ENCODE data around the gene NFASC. TPM values are rescaled to one million over a fixed set of nuclear protein-coding genes. Genes with fewer than 3 reads are reported as not detected.

The NFASC gene
- total and polyA plus RNA-seq, 9 of the 15 experiments (the other 6 are each of a cell fraction or from before 2014, with no cell fraction given) = 0.03 to 0.16 (median 0.06) TPM; not detected in 6

GRCh38 chr1:205045146-205045545 is 174.5 kb downstream of the NFASC start:
- POLR2A ChIA-PET = no interaction called here
- H3K9ac ChIP-seq (ENCODE audit: insufficient read depth in 1 of 2, low read depth in 2 of 2, low read length in 2 of 2) = no peak overlapping the region
- no peak for TF ChIP-seq ZNF253 (CRISPR knock-in tag; conservative IDR thresholded peaks at IDR 0.05)
- no peak overlapping the region for H3K4me2 ChIP-seq (ENCODE audit: insufficient read depth, low read length)
- intact Hi-C loops (cut with micrococcal nuclease) = no loop called here
- H3K36me3 ChIP-seq (ENCODE audit: control insufficient read depth, insufficient read depth, low read length) = no peaks in the 10 kb centered on the region
- no peak overlapping the region for H2AFZ ChIP-seq (ENCODE audit: low read depth, low read length)
- DNase-seq (ENCODE audit: extremely low read depth in 1 of 4, low spot score in 3 of 4) (no peak), FAIRE-seq (no peak), ATAC-seq (no peak)
- H3K27ac ChIP-seq (ENCODE audit: extremely low read depth, low read depth, low read length) = no peak overlapping the region
- H3K9me1 ChIP-seq (ENCODE audit: control insufficient read depth, insufficient read depth, low read length) = no peaks in the 10 kb centered on the region
- H3K4me1 ChIP-seq (replicated peaks in 1 of 2; ENCODE audit: control insufficient read depth in 2 of 2, insufficient read depth in 2 of 2, low read length in 2 of 2) = peaks cover 0 to 8% of the 10 kb centered on the region in 2 experiments; a peak in 1 of 5 replicates
- no peak overlapping the region for H3K4me3 ChIP-seq
- peaks cover 27% of the 10 kb centered on the region; the same call in 1 of the 2 replicates for H4K20me1 ChIP-seq (replicated peaks; ENCODE audit: control insufficient read depth, insufficient read depth, low read length)
- no TSS peak for BruUV-seq (replicated peaks)
- CTCF ChIA-PET (ENCODE audit: low intra/inter-chr PET ratio) = no interaction called here
- H3K27me3 ChIP-seq (ENCODE audit: control insufficient read depth in 2 of 2, insufficient read depth in 2 of 2, low read length in 2 of 2) = peaks cover 51 to 91% of the 10 kb centered on the region in 2 experiments; a peak in 4 of 5 replicates
- 0% methylated on average over 11 of the region's 11 CpGs for WGBS (ENCODE audit: insufficient coverage, low coverage, missing lambda C conversion rate)
- H3K9me3 ChIP-seq (replicated peaks; ENCODE audit: control insufficient read depth, insufficient read depth, low read depth, low read length) = no peaks in the 10 kb centered on the region
- H3K79me2 ChIP-seq (ENCODE audit: control insufficient read depth, insufficient read depth, low read length) = no peaks in the 10 kb centered on the region
- in situ Hi-C loops (cut with MboI) = no loop called here

DNA sequence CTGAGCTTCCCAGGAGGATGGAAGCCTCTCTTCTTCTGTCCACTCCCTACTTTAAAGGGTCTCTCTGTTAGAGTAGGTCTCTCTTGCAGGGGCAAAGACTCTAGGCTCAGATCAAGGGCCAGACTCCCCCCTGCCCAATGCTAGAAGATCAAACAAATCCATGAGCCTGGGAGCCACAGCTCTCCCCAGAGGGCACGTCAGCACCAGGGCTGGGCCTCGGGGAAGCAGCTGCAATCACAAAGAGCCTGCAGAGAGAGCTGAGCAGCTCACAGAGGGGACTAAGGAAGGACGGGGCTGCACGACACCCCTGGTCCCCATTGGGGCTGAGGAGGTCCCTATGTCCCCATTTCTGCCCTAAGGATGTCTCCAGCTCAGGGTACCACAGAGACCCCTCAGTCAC is 176.2 kb downstream of the NFASC start:
- no peak for ATAC-seq
- no TSS peak for BruUV-seq (replicated peaks)
- Histone ChIP-seq H3K4me1 (replicated peaks in 1 of 2; ENCODE audit: control insufficient read depth in 2 of 2, insufficient read depth in 2 of 2, low read length in 2 of 2) (peaks cover 0 to 8% of the 10 kb centered on the region in 2 experiments; a peak in 1 of 5 replicates), H3K4me2 (ENCODE audit: insufficient read depth, low read length) (no peak overlapping the region), H4K20me1 (replicated peaks; ENCODE audit: control insufficient read depth, insufficient read depth, low read length) (peaks cover 24% of the 10 kb centered on the region; the same call in 1 of the 2 replicates), H3K27me3 (ENCODE audit: control insufficient read depth in 2 of 2, insufficient read depth in 2 of 2, low read length in 2 of 2) (peaks cover 56 to 92% of the 10 kb centered on the region in 2 experiments; a peak in 4 of 5 replicates), H3K36me3 (ENCODE audit: control insufficient read depth, insufficient read depth, low read length) (no peaks in the 10 kb centered on the region), H3K9me3 (replicated peaks; ENCODE audit: control insufficient read depth, insufficient read depth, low read depth, low read length) (no peaks in the 10 kb centered on the region), H3K4me3 (no peak overlapping the region), H2AFZ (ENCODE audit: low read depth, low read length) (no peak overlapping the region), H3K27ac (ENCODE audit: extremely low read depth, low read depth, low read length) (no peak overlapping the region), H3K9ac (ENCODE audit: insufficient read depth in 1 of 2, low read depth in 2 of 2, low read length in 2 of 2) (no peak overlapping the region), H3K9me1 (ENCODE audit: control insufficient read depth, insufficient read depth, low read length) (no peaks in the 10 kb centered on the region), H3K79me2 (ENCODE audit: control insufficient read depth, insufficient read depth, low read length) (no peaks in the 10 kb centered on the region)
- intact Hi-C loops (cut with micrococcal nuclease) = no loop called here
- POLR2A ChIA-PET = interaction anchor here (0.6 to 1.0 kb wide), 4 partner anchors 9 to 285 kb away, joined by 3 to 4 read pairs (median 4); no protein-coding TSS in a partner anchor
- CTCF ChIA-PET (ENCODE audit: low intra/inter-chr PET ratio) = no interaction called here
- WGBS (ENCODE audit: insufficient coverage, low coverage, missing lambda C conversion rate) = 0% methylated on average over 4 of the region's 4 CpGs
- no peak for FAIRE-seq
- in situ Hi-C loops (cut with MboI) = no loop called here
- DNase-seq (ENCODE audit: extremely low read depth in 1 of 4, low spot score in 3 of 4) = no peak
- no peak for TF ChIP-seq GABPB1 (CRISPR knock-in tag; IDR thresholded peaks at IDR 0.05)
- no peak for TF ChIP-seq TFAM (CRISPR knock-in tag; conservative IDR thresholded peaks at IDR 0.05)
- TF ChIP-seq FOXP1 (CRISPR knock-in tag; IDR thresholded peaks at IDR 0.05) = no peak
- TF ChIP-seq, protein P1, sequence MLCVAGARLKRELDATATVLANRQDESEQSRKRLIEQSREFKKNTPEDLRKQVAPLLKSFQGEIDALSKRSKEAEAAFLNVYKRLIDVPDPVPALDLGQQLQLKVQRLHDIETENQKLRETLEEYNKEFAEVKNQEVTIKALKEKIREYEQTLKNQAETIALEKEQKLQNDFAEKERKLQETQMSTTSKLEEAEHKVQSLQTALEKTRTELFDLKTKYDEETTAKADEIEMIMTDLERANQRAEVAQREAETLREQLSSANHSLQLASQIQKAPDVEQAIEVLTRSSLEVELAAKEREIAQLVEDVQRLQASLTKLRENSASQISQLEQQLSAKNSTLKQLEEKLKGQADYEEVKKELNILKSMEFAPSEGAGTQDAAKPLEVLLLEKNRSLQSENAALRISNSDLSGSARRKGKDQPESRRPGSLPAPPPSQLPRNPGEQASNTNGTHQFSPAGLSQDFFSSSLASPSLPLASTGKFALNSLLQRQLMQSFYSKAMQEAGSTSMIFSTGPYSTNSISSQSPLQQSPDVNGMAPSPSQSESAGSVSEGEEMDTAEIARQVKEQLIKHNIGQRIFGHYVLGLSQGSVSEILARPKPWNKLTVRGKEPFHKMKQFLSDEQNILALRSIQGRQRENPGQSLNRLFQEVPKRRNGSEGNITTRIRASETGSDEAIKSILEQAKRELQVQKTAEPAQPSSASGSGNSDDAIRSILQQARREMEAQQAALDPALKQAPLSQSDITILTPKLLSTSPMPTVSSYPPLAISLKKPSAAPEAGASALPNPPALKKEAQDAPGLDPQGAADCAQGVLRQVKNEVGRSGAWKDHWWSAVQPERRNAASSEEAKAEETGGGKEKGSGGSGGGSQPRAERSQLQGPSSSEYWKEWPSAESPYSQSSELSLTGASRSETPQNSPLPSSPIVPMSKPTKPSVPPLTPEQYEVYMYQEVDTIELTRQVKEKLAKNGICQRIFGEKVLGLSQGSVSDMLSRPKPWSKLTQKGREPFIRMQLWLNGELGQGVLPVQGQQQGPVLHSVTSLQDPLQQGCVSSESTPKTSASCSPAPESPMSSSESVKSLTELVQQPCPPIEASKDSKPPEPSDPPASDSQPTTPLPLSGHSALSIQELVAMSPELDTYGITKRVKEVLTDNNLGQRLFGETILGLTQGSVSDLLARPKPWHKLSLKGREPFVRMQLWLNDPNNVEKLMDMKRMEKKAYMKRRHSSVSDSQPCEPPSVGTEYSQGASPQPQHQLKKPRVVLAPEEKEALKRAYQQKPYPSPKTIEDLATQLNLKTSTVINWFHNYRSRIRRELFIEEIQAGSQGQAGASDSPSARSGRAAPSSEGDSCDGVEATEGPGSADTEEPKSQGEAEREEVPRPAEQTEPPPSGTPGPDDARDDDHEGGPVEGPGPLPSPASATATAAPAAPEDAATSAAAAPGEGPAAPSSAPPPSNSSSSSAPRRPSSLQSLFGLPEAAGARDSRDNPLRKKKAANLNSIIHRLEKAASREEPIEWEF (CRISPR knock-in tag; IDR thresholded peaks at IDR 0.05) = no peak
- TF ChIP-seq ADNP (tag; IDR thresholded peaks at IDR 0.05) = no peak
- TF ChIP-seq, protein P2, sequence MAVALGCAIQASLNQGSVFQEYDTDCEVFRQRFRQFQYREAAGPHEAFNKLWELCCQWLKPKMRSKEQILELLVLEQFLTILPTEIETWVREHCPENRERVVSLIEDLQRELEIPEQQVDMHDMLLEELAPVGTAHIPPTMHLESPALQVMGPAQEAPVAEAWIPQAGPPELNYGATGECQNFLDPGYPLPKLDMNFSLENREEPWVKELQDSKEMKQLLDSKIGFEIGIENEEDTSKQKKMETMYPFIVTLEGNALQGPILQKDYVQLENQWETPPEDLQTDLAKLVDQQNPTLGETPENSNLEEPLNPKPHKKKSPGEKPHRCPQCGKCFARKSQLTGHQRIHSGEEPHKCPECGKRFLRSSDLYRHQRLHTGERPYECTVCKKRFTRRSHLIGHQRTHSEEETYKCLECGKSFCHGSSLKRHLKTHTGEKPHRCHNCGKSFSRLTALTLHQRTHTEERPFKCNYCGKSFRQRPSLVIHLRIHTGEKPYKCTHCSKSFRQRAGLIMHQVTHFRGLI (CRISPR knock-in tag; IDR thresholded peaks at IDR 0.05) = no peak
- TF ChIP-seq PRMT5 (CRISPR knock-in tag; IDR thresholded peaks at IDR 0.05) = no peak
- no peak for TF ChIP-seq ZNF311 (CRISPR knock-in tag; IDR thresholded peaks at IDR 0.05)
- no peak for TF ChIP-seq HCFC1 (IDR thresholded peaks at IDR 0.05; ENCODE audit: low read depth, low read length)

Data from K562 (cell line).